ENCODE results near the gene C9orf153. TPM values are rescaled to one million over a fixed set of nuclear protein-coding genes. Genes with fewer than 3 reads are reported as not detected.

The C9orf153 gene
- total and polyA plus RNA-seq, 8 donors: 0.31 to 0.62 (median 0.53) TPM; not detected in 1

GRCh38 chr9:86183229-86184137 is 76.0 kb downstream of the C9orf153 start:
- DNase-seq (no peak), ATAC-seq (no peak)
- Histone ChIP-seq H3K27me3 (no peaks in the 10 kb centered on the region), H3K4me1 (no peaks in the 10 kb centered on the region), H3K4me3 (no peak overlapping the region), H3K36me3 (no peaks in the 10 kb centered on the region), H3K9me3 (peaks cover 0 to 1% of the 10 kb centered on the region in 2 donors), H3K27ac (no peak overlapping the region)
- intact Hi-C loops (cut with DNase I): no loop called here
- no peak for TF ChIP-seq CTCF (IDR thresholded peaks at IDR 0.05)

- Histone ChIP-seq H3K4me1 (no peaks in the 10 kb centered on the region), H3K9me3 (no peaks in the 10 kb centered on the region), H3K27me3 (no peaks in the 10 kb centered on the region), H3K27ac (no peak overlapping the region), H3K4me3 (no peak overlapping the region), H3K36me3 (no peaks in the 10 kb centered on the region)
- ATAC-seq (peak; percentile 41), DNase-seq (no peak)
- intact Hi-C loops (cut with DNase I): no loop called here
- no peak for TF ChIP-seq CTCF (IDR thresholded peaks at IDR 0.05)
Observed at GRCh38 chr9:86181379-86182315, 77.8 kb downstream of the C9orf153 start.

GRCh38 chr9:86178503-86178902 is 81.0 kb downstream of the C9orf153 start:
- Histone ChIP-seq H3K27me3 (no peaks in the 10 kb centered on the region), H3K4me3 (no peak overlapping the region), H3K36me3 (no peaks in the 10 kb centered on the region), H3K9me3 (no peaks in the 10 kb centered on the region), H3K27ac (no peak overlapping the region), H3K4me1 (no peaks in the 10 kb centered on the region)
- no peak for ATAC-seq
- no peak for TF ChIP-seq CTCF (IDR thresholded peaks at IDR 0.05)
- intact Hi-C loops (cut with DNase I): no loop called here
- no peak for DNase-seq

- Histone ChIP-seq H3K9me3 (no peaks in the 10 kb centered on the region), H3K27me3 (no peaks in the 10 kb centered on the region), H3K4me1 (no peaks in the 10 kb centered on the region), H3K4me3 (no peak overlapping the region), H3K36me3 (no peaks in the 10 kb centered on the region), H3K27ac (no peak overlapping the region)
- DNase-seq: no peak
- no peak for TF ChIP-seq CTCF (IDR thresholded peaks at IDR 0.05)
- no peak for ATAC-seq
- intact Hi-C loops (cut with DNase I): no loop called here
Observed at GRCh38 chr9:86177995-86178394, 81.5 kb downstream of the C9orf153 start.

- no peaks in the 10 kb centered on the region for H3K27me3 ChIP-seq
- peak; percentile 47 for ATAC-seq
- intact Hi-C loops (cut with DNase I): no loop called here
Observed at GRCh38 chr9:86176468-86176867, 83.0 kb downstream of the C9orf153 start.

More at GRCh38 chr9:86176468-86176867, 83.0 kb downstream of the C9orf153 start:
- no peak for TF ChIP-seq CTCF (IDR thresholded peaks at IDR 0.05)
- H3K9me3 ChIP-seq: no peaks in the 10 kb centered on the region
- no peak for DNase-seq
- H3K4me1 ChIP-seq: no peaks in the 10 kb centered on the region
- H3K4me3 ChIP-seq: no peak overlapping the region
- H3K36me3 ChIP-seq: no peaks in the 10 kb centered on the region
- no peak overlapping the region for H3K27ac ChIP-seq

All from left lung (tissue), 10 donors.